ENCODE data around the gene TOM1L2. TPM values are rescaled to one million over a fixed set of nuclear protein-coding genes. Genes with fewer than 3 reads are reported as not detected.

Gene TOM1L2
- polyA plus RNA-seq, 1 donor from 2014 or later, result 40.9 TPM

DNA sequence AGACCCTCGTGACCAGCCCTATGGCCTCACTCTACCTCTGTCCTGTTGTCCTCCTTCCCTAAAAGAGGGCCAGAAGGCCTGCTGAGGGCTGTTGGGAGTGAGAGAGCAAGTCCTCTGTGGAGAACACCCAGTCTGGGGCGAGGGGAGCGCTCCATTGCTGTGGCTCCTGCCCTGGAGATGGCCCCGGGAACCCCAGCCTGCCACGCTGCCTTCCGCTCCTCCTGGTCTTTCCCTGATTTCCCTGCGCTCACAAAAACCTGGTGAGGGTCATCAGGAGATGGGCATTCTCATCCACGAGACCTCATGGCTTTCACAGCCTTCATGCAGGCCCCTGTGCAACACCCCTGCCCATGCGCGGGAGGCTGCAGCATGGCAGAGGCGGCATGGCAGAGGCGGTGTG is 21.7 kb upstream of the TOM1L2 start:
- Histone ChIP-seq H3K9me3 (ENCODE audit: low read length) (no peaks in the 10 kb centered on the region), H3K79me2 (replicated peaks; ENCODE audit: insufficient read depth, low read length) (no peaks in the 10 kb centered on the region), H4K20me1 (ENCODE audit: insufficient read depth) (no peaks in the 10 kb centered on the region), H2AFZ (ENCODE audit: low read depth, low read length) (no peak overlapping the region), H3K27ac (ENCODE audit: low read length) (no peak overlapping the region), H3K36me3 (ENCODE audit: insufficient read depth, low read length) (no peaks in the 10 kb centered on the region), H3K4me2 (ENCODE audit: low read length) (no peak overlapping the region), H3K4me3 (ENCODE audit: low read length) (no peak overlapping the region), H3F3A (ENCODE audit: insufficient read depth, low read length, poor library complexity, severe bottlenecking) (no peaks in the 10 kb centered on the region), H3K9ac (ENCODE audit: low read length) (no peak overlapping the region), H3K27me3 (ENCODE audit: insufficient read depth, low read depth, low read length) (no peaks in the 10 kb centered on the region), H3K9me2 (ENCODE audit: insufficient read depth, low read length) (no peaks in the 10 kb centered on the region)
- TF ChIP-seq EZH2 (IDR thresholded peaks at IDR 0.05; ENCODE audit: borderline replicate concordance, insufficient read depth, low read length, poor library complexity, severe bottlenecking) (no peak), RAD21 (conservative IDR thresholded peaks at IDR 0.05) (no peak), MXI1 (conservative IDR thresholded peaks at IDR 0.05; ENCODE audit: poor library complexity, severe bottlenecking) (no peak), POLR2AphosphoS5 (IDR thresholded peaks at IDR 0.05) (no peak), TAF1 (IDR thresholded peaks at IDR 0.05; ENCODE audit: low read depth) (no peak), SMC3 (conservative IDR thresholded peaks at IDR 0.05; ENCODE audit: poor library complexity) (no peak), EP300 (conservative IDR thresholded peaks at IDR 0.05; ENCODE audit: poor library complexity, severe bottlenecking) (no peak), CTCF (IDR thresholded peaks at IDR 0.05; ENCODE audit: poor library complexity, severe bottlenecking) (no peak), REST (IDR thresholded peaks at IDR 0.05; ENCODE audit: borderline replicate concordance) (no peak)

- no peak overlapping the region for H3K4me2 ChIP-seq (ENCODE audit: low read length)
- no peaks in the 10 kb centered on the region for H3K9me2 ChIP-seq (ENCODE audit: insufficient read depth, low read length)
- H3K27me3 ChIP-seq (ENCODE audit: insufficient read depth, low read depth, low read length), result no peaks in the 10 kb centered on the region
- no peaks in the 10 kb centered on the region for H3F3A ChIP-seq (ENCODE audit: insufficient read depth, low read length, poor library complexity, severe bottlenecking)
- no peak overlapping the region for H2AFZ ChIP-seq (ENCODE audit: low read depth, low read length)
- H3K9me3 ChIP-seq (ENCODE audit: low read length), result no peaks in the 10 kb centered on the region
- H3K27ac ChIP-seq (ENCODE audit: low read length), result no peak overlapping the region
- H3K9ac ChIP-seq (ENCODE audit: low read length), result no peak overlapping the region
- no peaks in the 10 kb centered on the region for H3K36me3 ChIP-seq (ENCODE audit: insufficient read depth, low read length)
- TF ChIP-seq MXI1 (conservative IDR thresholded peaks at IDR 0.05; ENCODE audit: poor library complexity, severe bottlenecking) (no peak), CTCF (IDR thresholded peaks at IDR 0.05; ENCODE audit: poor library complexity, severe bottlenecking) (no peak), EZH2 (IDR thresholded peaks at IDR 0.05; ENCODE audit: borderline replicate concordance, insufficient read depth, low read length, poor library complexity, severe bottlenecking) (no peak), EP300 (conservative IDR thresholded peaks at IDR 0.05; ENCODE audit: poor library complexity, severe bottlenecking) (no peak), TAF1 (IDR thresholded peaks at IDR 0.05; ENCODE audit: low read depth) (no peak), REST (IDR thresholded peaks at IDR 0.05; ENCODE audit: borderline replicate concordance) (no peak), SMC3 (conservative IDR thresholded peaks at IDR 0.05; ENCODE audit: poor library complexity) (no peak), POLR2AphosphoS5 (IDR thresholded peaks at IDR 0.05) (no peak), RAD21 (conservative IDR thresholded peaks at IDR 0.05) (no peak)
- H3K4me3 ChIP-seq (ENCODE audit: low read length), result no peak overlapping the region
- H3K79me2 ChIP-seq (replicated peaks; ENCODE audit: insufficient read depth, low read length), result no peaks in the 10 kb centered on the region
- no peaks in the 10 kb centered on the region for H4K20me1 ChIP-seq (ENCODE audit: insufficient read depth)
These were observed 21.2 kb upstream of the TOM1L2 start for GRCh38 chr17:17993366-17993765.

Data from neural cell (in vitro differentiated cells).